Activated B cell treated with CpG ODN at 0.5 μM for 24 hours (primary cell): ENCODE measurements around the gene COA3. TPM values are rescaled to one million over a fixed set of nuclear protein-coding genes. Genes with fewer than 3 reads are reported as not detected.

Experiments used
- ATAC-seq: fragments of 200-7000 bp; cut with Tn5 transposase; one replicate; pipeline ENCODE4 v1.10.0; 2021; ENCODE audit warnings: low read depth, mild to moderate bottlenecking, moderate library complexity
- CTCF ChIA-PET: fragments of 350-600 bp; sonication (Branson Sonifier 250); formaldehyde crosslinking; loops from one replicate; lab custom pipeline; 2021; ENCODE audit warnings: antibody characterized with exemption; lab: Charles Lee
- POLR2A ChIA-PET: fragments of 350-600 bp; sonication (Branson Sonifier 250); formaldehyde crosslinking; loops from one replicate; lab custom pipeline; 2021; ENCODE audit warnings: antibody characterized with exemption; lab: Charles Lee
- DNase-seq: peaks from one replicate; pipeline ENCODE4 v3.0.0; 2022
- H3K27ac Mint-ChIP-seq: one replicate; pipeline ENCODE4 v1.8.0; 2020; ENCODE audit warnings: mixed read lengths
- H3K27me3 Mint-ChIP-seq: one replicate; pipeline ENCODE4 v1.8.0; 2021; ENCODE audit warnings: mixed read lengths
- H3K36me3 Mint-ChIP-seq: one replicate; pipeline ENCODE4 v1.8.0; 2021; ENCODE audit warnings: low read depth, mixed read lengths
- H3K4me1 Mint-ChIP-seq: one replicate; pipeline ENCODE4 v1.8.0; 2021; ENCODE audit warnings: mixed read lengths
- H3K4me3 Mint-ChIP-seq: one replicate; pipeline ENCODE4 v1.8.0; 2020; ENCODE audit warnings: mild to moderate bottlenecking, mixed read lengths
- H3K9me3 Mint-ChIP-seq: one replicate; pipeline ENCODE4 v1.8.0; 2020; ENCODE audit warnings: mixed read lengths
- CTCF ChIP-seq: fragments of 200-600 bp; IDR thresholded peaks from one replicate; pipeline ENCODE4 v1.8.0; 2022; ENCODE audit warnings: antibody characterized with exemption, mild to moderate bottlenecking
- intact Hi-C: fragments of 100-400 bp; cut with micrococcal nuclease; formaldehyde crosslinking; loops from one replicate; pipeline ENCODE4 v1.15.1; 2024
- total RNA-seq: library from RNA; stranded (reverse); gene quantifications from 2 replicates; pipeline ENCODE4 v1.2.3, GENCODE V29; 2022

Gene COA3, protein sequence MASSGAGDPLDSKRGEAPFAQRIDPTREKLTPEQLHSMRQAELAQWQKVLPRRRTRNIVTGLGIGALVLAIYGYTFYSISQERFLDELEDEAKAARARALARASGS
- 41.4 and 48.0 TPM in 2 replicates for total RNA-seq

GRCh38 chr17:42798383-42799380 lies at the start of gene COA3, which contains the start of gene CNTD1:
Gene COA3, minus strand, starts transcription at chr17:42798704. Its CDS starts 23 bp downstream, at chr17:42798681.
Gene CNTD1, plus strand, starts transcription at chr17:42798861. Its CDS starts 207 bp downstream, at chr17:42799068.
- DNase-seq = peak; percentile 69
- H3K36me3 Mint-ChIP-seq = peaks cover 11% of the 10 kb centered on the region
- H3K27ac Mint-ChIP-seq = peak within 1 kb of the TSS; percentile 81
- ChIA-PET CTCF (interaction anchor here (1.6 kb wide), 1 partner anchor 220 kb away, joined by 5 read pairs; no protein-coding TSS in a partner anchor), POLR2A (interaction anchor here (0.6 to 1.8 kb wide), 15 partner anchors 12 to 517 kb away, joined by 3 to 10 read pairs (median 4); partner anchors contain the start of genes BECN1, PSMC3IP, RAMP2 and RPL27)
- peak; percentile 100 for ATAC-seq
- peak within 1 kb of the TSS; percentile 97 for H3K4me3 Mint-ChIP-seq
- intact Hi-C loops = loop anchor here (1.0 kb wide), 3 partner anchors 25 to 53 kb away; partner anchors contain the start of genes BECN1, EZH1 and VPS25
- peaks cover 28% of the 10 kb centered on the region for H3K4me1 Mint-ChIP-seq
- no peaks in the 10 kb centered on the region for H3K27me3 Mint-ChIP-seq
- H3K9me3 Mint-ChIP-seq = no peaks in the 10 kb centered on the region
- no peak for TF ChIP-seq CTCF

GRCh38 chr17:42848093-42848492 lies 49.6 kb upstream of the COA3 start:
- Mint-ChIP-seq H3K4me3 (no peak overlapping the region), H3K27ac (no peak overlapping the region), H3K36me3 (peaks cover 28% of the 10 kb centered on the region), H3K4me1 (peaks cover 17% of the 10 kb centered on the region), H3K27me3 (no peaks in the 10 kb centered on the region), H3K9me3 (no peaks in the 10 kb centered on the region)
- ChIA-PET POLR2A (interaction anchor here (0.5 to 0.6 kb wide), 2 partner anchors 364 to 468 kb away, joined by 7 to 12 read pairs; no protein-coding TSS in a partner anchor), CTCF (interaction anchor here (1.7 kb wide), 1 partner anchor 150 kb away, joined by 5 read pairs; the partner anchor contains the start of gene RPL27)
- DNase-seq (no peak), ATAC-seq (no peak)
- intact Hi-C loops = no loop called here
- TF ChIP-seq CTCF = no peak

GRCh38 chr17:42846594-42847280 lies 48.2 kb upstream of the COA3 start:
- POLR2A ChIA-PET = interaction anchor here (0.7 to 1.9 kb wide), 3 partner anchors 12 to 469 kb away, joined by 3 to 8 read pairs (median 4); partner anchors contain the start of gene BECN1
- Mint-ChIP-seq H3K27ac (no peak overlapping the region), H3K4me3 (no peak overlapping the region), H3K27me3 (no peaks in the 10 kb centered on the region), H3K9me3 (no peaks in the 10 kb centered on the region), H3K4me1 (peaks cover 17% of the 10 kb centered on the region), H3K36me3 (peaks cover 42% of the 10 kb centered on the region)
- CTCF ChIA-PET = interaction anchor here (1.7 kb wide), 1 partner anchor 151 kb away, joined by 5 read pairs; the partner anchor contains the start of gene RPL27
- TF ChIP-seq CTCF = no peak
- intact Hi-C loops = no loop called here
- DNase-seq (no peak), ATAC-seq (no peak)

DNA sequence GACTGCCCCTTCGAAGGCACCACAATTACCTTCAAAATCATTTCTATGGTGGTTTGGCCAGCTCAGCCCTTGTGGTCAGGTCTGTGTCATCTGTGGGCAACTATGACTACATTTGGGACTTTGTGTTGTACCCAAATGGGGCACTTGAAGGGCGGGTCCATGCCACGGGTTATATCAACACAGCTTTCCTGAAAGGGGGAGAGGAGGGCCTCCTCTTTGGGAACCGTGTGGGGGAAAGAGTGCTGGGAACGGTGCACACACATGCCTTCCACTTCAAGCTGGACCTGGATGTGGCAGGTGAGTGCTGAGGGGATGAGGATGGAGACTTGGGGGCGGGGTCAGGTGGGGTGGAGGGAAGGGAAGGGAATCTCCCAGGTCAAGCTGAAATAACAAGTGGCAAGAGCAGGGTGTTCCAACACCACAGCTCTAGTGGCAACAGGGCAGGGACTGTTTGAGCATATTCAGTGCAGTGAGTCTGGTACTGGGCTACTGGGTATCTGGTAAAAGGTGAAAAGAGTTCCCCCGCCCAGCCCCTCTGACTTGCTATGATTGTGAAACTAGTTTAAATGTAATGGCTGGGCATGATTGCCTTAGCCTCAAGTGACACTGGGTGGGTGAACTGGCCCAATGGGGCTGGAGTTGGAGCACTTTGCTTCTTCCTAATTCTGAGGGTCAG lies 47.6 kb upstream of the COA3 start:
- no peak for TF ChIP-seq CTCF
- intact Hi-C loops = no loop called here
- ChIA-PET CTCF (no interaction called here), POLR2A (interaction anchor here (0.6 to 2.1 kb wide), 6 partner anchors 22 to 1657 kb away, joined by 3 to 8 read pairs (median 3); partner anchors contain the start of genes BECN1, GPATCH8, PSMC3IP and RPL27)
- Mint-ChIP-seq H3K27me3 (no peaks in the 10 kb centered on the region), H3K4me3 (no peak overlapping the region), H3K4me1 (peaks cover 17% of the 10 kb centered on the region), H3K27ac (peak overlapping the region; percentile 59), H3K9me3 (no peaks in the 10 kb centered on the region), H3K36me3 (peaks cover 49% of the 10 kb centered on the region)
- ATAC-seq (peak; percentile 60), DNase-seq (no peak)
